Measurements from ENCODE around the gene NFILZ.

- TF ChIP-seq CTCF (IDR thresholded peaks at IDR 0.05) (no peak), ZFX (IDR thresholded peaks at IDR 0.05; ENCODE audit: borderline replicate concordance) (no peak)
Measured at GRCh38 chr19:8673276-8673891, 43.0 kb downstream of the NFILZ start.

Measured in 22Rv1 (cell line).